B cell (primary cell): ENCODE data around the gene CDC42.

Source experiments
- CTCF ChIP-seq: fragments of 200-600 bp; IDR thresholded peaks from one replicate; pipeline ENCODE4 v1.8.0; 2022; ENCODE audit warnings: antibody characterized with exemption, mild to moderate bottlenecking
- EZH2 ChIP-seq: IDR thresholded peaks from 2 replicates; pipeline ENCODE4 v1.6.1; 2012; ENCODE audit warnings: borderline replicate concordance, low read depth, mild to moderate bottlenecking, moderate library complexity, low read length; ENCODE audit not compliant: insufficient read depth, poor library complexity, severe bottlenecking

- TF ChIP-seq CTCF, result no peak
- no peak for TF ChIP-seq EZH2
These were observed at the start of gene CDC42 for GRCh38 chr1:22052115-22053016.
